ENCODE results near the gene OPN1SW.

- TF ChIP-seq GATA2 (IDR thresholded peaks at IDR 0.05; ENCODE audit: low read depth, low read length) (no peak), GATA3 (IDR thresholded peaks at IDR 0.05; ENCODE audit: low read depth, low read length) (no peak)
Observed at GRCh38 chr7:128793181-128793547, 17.6 kb upstream of the OPN1SW start.

Data from SH-SY5Y (cell line).